22Rv1 (cell line): ENCODE results near the gene CDC42EP4.

Source experiments
- CTCF ChIP-seq: fragments of 450-650 bp; IDR thresholded peaks from 2 replicates; pipeline ENCODE4 v1.5.1; 2017; ENCODE audit warnings: mild to moderate bottlenecking
- ZFX ChIP-seq: fragments of 450-650 bp; IDR thresholded peaks from 2 replicates; pipeline ENCODE4 v1.6.1; 2017; ENCODE audit warnings: antibody characterized with exemption, borderline replicate concordance

- no peak for TF ChIP-seq CTCF
- TF ChIP-seq ZFX, result no peak
Observed at GRCh38 chr17:73237714-73238113, 74.1 kb downstream of the CDC42EP4 start.
